ENCODE measurements around the gene LRRC4C.

LRRC4C gene

DNA sequence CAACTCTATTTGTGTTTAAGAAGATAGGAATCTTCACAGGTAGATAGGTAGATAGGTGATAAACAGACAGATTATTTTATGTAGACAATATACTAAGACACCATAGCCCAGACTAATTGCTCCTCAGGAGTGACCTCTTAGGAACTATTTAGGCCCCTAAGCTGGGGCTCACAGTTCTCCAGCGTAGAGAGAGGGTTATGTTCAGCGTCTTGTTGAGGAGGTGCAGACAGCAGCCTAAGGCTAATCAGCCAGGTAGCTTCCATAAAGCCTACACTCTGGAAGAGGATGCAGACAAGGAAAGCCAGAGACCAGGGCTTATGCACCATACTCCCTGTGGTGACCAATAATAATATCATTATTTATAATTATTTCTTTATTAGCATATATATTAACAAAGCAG, 705.2 kb downstream of the LRRC4C start:
- Histone ChIP-seq H3K27me3 (replicated peaks; ENCODE audit: control insufficient read depth, insufficient read depth, low read length) (no peaks in the 10 kb centered on the region), H3K4me3 (ENCODE audit: low read length) (no peak overlapping the region), H3K9me3 (ENCODE audit: control insufficient read depth, low read length) (no peaks in the 10 kb centered on the region), H3K9ac (ENCODE audit: low read length) (no peak overlapping the region), H3K4me1 (ENCODE audit: control insufficient read depth, insufficient read depth, low read length) (no peaks in the 10 kb centered on the region), H3K36me3 (ENCODE audit: control insufficient read depth, insufficient read depth, low read length, severe bottlenecking) (no peaks in the 10 kb centered on the region)
- DNase-seq (ENCODE audit: low read depth) = no peak

DNA sequence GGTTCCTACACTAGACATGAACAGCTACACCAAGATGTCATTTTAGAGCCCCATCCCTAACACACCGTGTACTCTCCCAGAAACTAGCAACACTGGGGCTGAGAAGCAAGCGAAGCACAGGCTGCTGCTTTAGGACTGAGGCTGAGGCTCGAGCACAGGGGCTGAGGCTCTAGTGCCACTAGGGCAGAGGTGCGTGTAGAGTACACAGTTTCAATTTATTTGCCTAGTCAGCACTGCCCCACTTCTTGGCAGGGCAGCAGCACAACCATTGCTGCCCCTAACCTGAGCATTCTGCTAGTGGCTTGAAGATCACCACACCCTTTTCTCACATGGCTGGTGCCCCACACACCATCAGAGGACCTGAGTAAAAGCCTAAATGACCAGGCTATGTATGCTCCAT, 713.2 kb downstream of the LRRC4C start:
- Histone ChIP-seq H3K9ac (ENCODE audit: low read length) (no peak overlapping the region), H3K36me3 (ENCODE audit: control insufficient read depth, insufficient read depth, low read length, severe bottlenecking) (no peaks in the 10 kb centered on the region), H3K4me1 (ENCODE audit: control insufficient read depth, insufficient read depth, low read length) (no peaks in the 10 kb centered on the region), H3K4me3 (ENCODE audit: low read length) (no peak overlapping the region), H3K27me3 (replicated peaks; ENCODE audit: control insufficient read depth, insufficient read depth, low read length) (no peaks in the 10 kb centered on the region), H3K9me3 (ENCODE audit: control insufficient read depth, low read length) (peaks cover 5% of the 10 kb centered on the region)
- no peak for DNase-seq (ENCODE audit: low read depth)

DNA sequence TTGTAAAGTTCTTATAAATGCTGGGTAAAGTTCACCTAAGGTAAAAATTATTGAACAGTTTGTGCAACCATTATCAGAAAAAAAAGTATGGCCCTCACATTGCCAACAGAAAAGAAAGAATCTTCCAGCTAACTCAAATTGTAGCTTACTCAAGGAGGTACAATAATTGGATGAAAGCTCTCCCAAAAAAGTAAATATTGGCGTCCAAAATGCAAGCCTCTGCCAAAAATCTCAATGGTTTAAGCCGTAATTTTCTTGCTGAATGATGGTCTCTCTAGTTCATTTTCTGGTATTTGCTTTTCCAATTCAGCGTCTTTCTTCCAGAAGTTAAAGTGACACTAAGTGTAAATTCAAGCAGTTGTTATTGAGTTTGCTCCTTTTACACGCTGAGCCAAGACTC, 727.3 kb downstream of the LRRC4C start:
- DNase-seq (ENCODE audit: low read depth) = no peak
- H3K9ac ChIP-seq (ENCODE audit: low read length) = no peak overlapping the region
- H3K27me3 ChIP-seq (replicated peaks; ENCODE audit: control insufficient read depth, insufficient read depth, low read length) = no peaks in the 10 kb centered on the region
- no peaks in the 10 kb centered on the region for H3K9me3 ChIP-seq (ENCODE audit: control insufficient read depth, low read length)
- no peaks in the 10 kb centered on the region for H3K4me1 ChIP-seq (ENCODE audit: control insufficient read depth, insufficient read depth, low read length)
- no peaks in the 10 kb centered on the region for H3K36me3 ChIP-seq (ENCODE audit: control insufficient read depth, insufficient read depth, low read length, severe bottlenecking)
- H3K4me3 ChIP-seq (ENCODE audit: low read length) = no peak overlapping the region

GRCh38 chr11:40722179-40722795, 737.2 kb downstream of the LRRC4C start:
- no peaks in the 10 kb centered on the region for H3K27me3 ChIP-seq (replicated peaks; ENCODE audit: control insufficient read depth, insufficient read depth, low read length)
- no peak for DNase-seq (ENCODE audit: low read depth)
- no peaks in the 10 kb centered on the region for H3K9me3 ChIP-seq (ENCODE audit: control insufficient read depth, low read length)
- no peaks in the 10 kb centered on the region for H3K36me3 ChIP-seq (ENCODE audit: control insufficient read depth, insufficient read depth, low read length, severe bottlenecking)
- no peak overlapping the region for H3K4me3 ChIP-seq (ENCODE audit: low read length)
- H3K4me1 ChIP-seq (ENCODE audit: control insufficient read depth, insufficient read depth, low read length) = no peaks in the 10 kb centered on the region
- no peak overlapping the region for H3K9ac ChIP-seq (ENCODE audit: low read length)

DNA sequence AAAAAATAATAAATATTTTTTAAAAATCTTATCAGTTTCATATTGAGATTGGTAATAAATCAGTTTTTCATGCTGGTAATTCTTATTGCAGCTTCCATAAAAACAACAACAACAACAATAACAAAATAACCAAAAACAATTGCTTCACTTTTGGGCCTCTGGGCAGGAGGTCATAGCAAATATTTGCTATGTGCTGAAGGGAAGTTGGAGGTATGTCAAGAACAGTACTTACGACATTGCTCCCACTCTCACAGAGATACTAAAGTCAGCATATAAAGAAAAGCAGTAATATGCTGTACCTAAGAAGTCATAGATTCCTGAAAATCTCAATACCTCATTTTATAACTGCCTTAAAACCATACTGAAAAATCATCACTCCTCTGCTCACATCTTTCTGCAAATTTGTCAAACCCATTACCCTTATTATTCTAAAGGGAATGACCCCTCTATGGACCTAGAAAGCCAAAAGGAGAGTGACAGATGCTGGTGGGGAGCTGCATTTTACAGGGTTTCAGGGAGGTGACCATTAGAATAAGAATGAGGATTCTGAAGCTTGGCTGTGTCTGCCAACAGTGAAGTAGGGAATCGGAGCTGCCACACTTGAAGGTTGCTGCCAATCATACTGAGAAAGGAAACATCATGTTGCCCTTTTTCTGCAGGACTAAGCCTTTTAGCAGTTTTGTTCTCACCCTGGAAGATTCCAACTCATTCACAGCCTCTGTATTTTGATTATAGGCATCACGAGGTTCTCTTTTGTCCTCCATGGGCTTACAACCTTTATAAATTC, 742.9 kb downstream of the LRRC4C start:
- Histone ChIP-seq H3K9me3 (ENCODE audit: control insufficient read depth, low read length) (no peaks in the 10 kb centered on the region), H3K4me1 (ENCODE audit: control insufficient read depth, insufficient read depth, low read length) (peaks cover 5% of the 10 kb centered on the region), H3K27me3 (replicated peaks; ENCODE audit: control insufficient read depth, insufficient read depth, low read length) (no peaks in the 10 kb centered on the region), H3K36me3 (ENCODE audit: control insufficient read depth, insufficient read depth, low read length, severe bottlenecking) (no peaks in the 10 kb centered on the region), H3K4me3 (ENCODE audit: low read length) (no peak overlapping the region), H3K9ac (ENCODE audit: low read length) (no peak overlapping the region)
- no peak for DNase-seq (ENCODE audit: low read depth)

DNA sequence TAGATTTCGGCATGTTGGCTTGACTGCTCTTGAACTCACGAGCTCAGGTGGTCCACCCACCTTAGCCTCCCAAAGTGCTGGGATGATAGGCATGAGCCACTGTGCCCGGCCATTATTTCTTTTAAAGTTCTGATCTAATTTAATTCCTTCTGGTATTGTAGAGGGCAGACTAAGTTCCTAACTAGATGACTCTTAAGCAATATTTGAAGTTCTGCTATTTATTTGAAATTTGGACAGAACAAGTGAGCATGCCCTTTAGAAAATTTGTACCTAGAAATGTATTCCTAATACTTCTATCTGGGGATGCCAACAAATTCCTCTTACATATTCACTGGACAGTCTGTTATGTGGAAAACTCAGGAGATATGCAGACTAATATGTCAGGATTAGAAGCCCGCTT, 746.4 kb downstream of the LRRC4C start:
- no peaks in the 10 kb centered on the region for H3K27me3 ChIP-seq (replicated peaks; ENCODE audit: control insufficient read depth, insufficient read depth, low read length)
- H3K4me3 ChIP-seq (ENCODE audit: low read length) = no peak overlapping the region
- DNase-seq (ENCODE audit: low read depth) = no peak
- no peaks in the 10 kb centered on the region for H3K36me3 ChIP-seq (ENCODE audit: control insufficient read depth, insufficient read depth, low read length, severe bottlenecking)
- H3K4me1 ChIP-seq (ENCODE audit: control insufficient read depth, insufficient read depth, low read length) = peaks cover 5% of the 10 kb centered on the region
- H3K9me3 ChIP-seq (ENCODE audit: control insufficient read depth, low read length) = no peaks in the 10 kb centered on the region
- no peak overlapping the region for H3K9ac ChIP-seq (ENCODE audit: low read length)

GRCh38 chr11:40701027-40701426, 758.4 kb downstream of the LRRC4C start:
- Histone ChIP-seq H3K9me3 (ENCODE audit: control insufficient read depth, low read length) (no peaks in the 10 kb centered on the region), H3K36me3 (ENCODE audit: control insufficient read depth, insufficient read depth, low read length, severe bottlenecking) (no peaks in the 10 kb centered on the region), H3K27me3 (replicated peaks; ENCODE audit: control insufficient read depth, insufficient read depth, low read length) (no peaks in the 10 kb centered on the region), H3K4me3 (ENCODE audit: low read length) (no peak overlapping the region), H3K4me1 (ENCODE audit: control insufficient read depth, insufficient read depth, low read length) (no peaks in the 10 kb centered on the region), H3K9ac (ENCODE audit: low read length) (no peak overlapping the region)
- DNase-seq (ENCODE audit: low read depth) = no peak

- no peaks in the 10 kb centered on the region for H3K36me3 ChIP-seq (ENCODE audit: control insufficient read depth, insufficient read depth, low read length, severe bottlenecking)
- no peak overlapping the region for H3K4me3 ChIP-seq (ENCODE audit: low read length)
- H3K27me3 ChIP-seq (replicated peaks; ENCODE audit: control insufficient read depth, insufficient read depth, low read length) = no peaks in the 10 kb centered on the region
- DNase-seq (ENCODE audit: low read depth) = no peak
- H3K4me1 ChIP-seq (ENCODE audit: control insufficient read depth, insufficient read depth, low read length) = no peaks in the 10 kb centered on the region
- H3K9ac ChIP-seq (ENCODE audit: low read length) = no peak overlapping the region
- H3K9me3 ChIP-seq (ENCODE audit: control insufficient read depth, low read length) = no peaks in the 10 kb centered on the region
These were observed 769.6 kb downstream of the LRRC4C start for GRCh38 chr11:40689823-40690222.

- H3K4me1 ChIP-seq (ENCODE audit: control insufficient read depth, insufficient read depth, low read length) = no peaks in the 10 kb centered on the region
These were observed 771.1 kb downstream of the LRRC4C start for GRCh38 chr11:40688369-40688768.

GRCh38 chr11:40686765-40687164, 772.7 kb downstream of the LRRC4C start:
- Histone ChIP-seq H3K36me3 (ENCODE audit: control insufficient read depth, insufficient read depth, low read length, severe bottlenecking) (no peaks in the 10 kb centered on the region), H3K27me3 (replicated peaks; ENCODE audit: control insufficient read depth, insufficient read depth, low read length) (no peaks in the 10 kb centered on the region), H3K4me1 (ENCODE audit: control insufficient read depth, insufficient read depth, low read length) (no peaks in the 10 kb centered on the region), H3K9me3 (ENCODE audit: control insufficient read depth, low read length) (peaks cover 14% of the 10 kb centered on the region), H3K4me3 (ENCODE audit: low read length) (no peak overlapping the region), H3K9ac (ENCODE audit: low read length) (no peak overlapping the region)
- DNase-seq (ENCODE audit: low read depth) = no peak

More at GRCh38 chr11:40688369-40688768, 771.1 kb downstream of the LRRC4C start:
- Histone ChIP-seq H3K27me3 (replicated peaks; ENCODE audit: control insufficient read depth, insufficient read depth, low read length) (no peaks in the 10 kb centered on the region), H3K9ac (ENCODE audit: low read length) (no peak overlapping the region), H3K4me3 (ENCODE audit: low read length) (no peak overlapping the region), H3K36me3 (ENCODE audit: control insufficient read depth, insufficient read depth, low read length, severe bottlenecking) (no peaks in the 10 kb centered on the region), H3K9me3 (ENCODE audit: control insufficient read depth, low read length) (peaks cover 12% of the 10 kb centered on the region)
- DNase-seq (ENCODE audit: low read depth) = no peak

DNA sequence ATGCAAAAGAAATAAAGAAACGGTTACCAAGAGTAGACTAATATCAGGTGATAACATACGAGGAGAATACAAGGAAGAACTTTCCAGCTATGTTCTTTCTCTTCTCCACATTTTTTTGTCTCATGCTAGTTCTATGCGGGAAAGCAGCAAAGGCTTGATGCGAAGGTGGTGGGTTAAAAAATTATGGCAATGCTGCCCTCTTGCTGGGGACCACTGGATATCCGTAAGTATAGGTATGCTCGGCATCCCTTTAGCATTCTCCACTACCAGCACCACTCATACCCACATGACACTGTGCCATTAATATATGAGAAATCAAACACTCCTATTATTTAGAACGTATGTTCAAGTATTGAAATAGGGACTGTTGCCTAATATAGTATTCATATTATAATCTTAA, 776.4 kb downstream of the LRRC4C start:
- H3K9ac ChIP-seq (ENCODE audit: low read length) = no peak overlapping the region
- H3K36me3 ChIP-seq (ENCODE audit: control insufficient read depth, insufficient read depth, low read length, severe bottlenecking) = no peaks in the 10 kb centered on the region
- no peaks in the 10 kb centered on the region for H3K4me1 ChIP-seq (ENCODE audit: control insufficient read depth, insufficient read depth, low read length)
- DNase-seq (ENCODE audit: low read depth) = no peak
- peaks cover 14% of the 10 kb centered on the region for H3K9me3 ChIP-seq (ENCODE audit: control insufficient read depth, low read length)
- H3K4me3 ChIP-seq (ENCODE audit: low read length) = no peak overlapping the region
- no peaks in the 10 kb centered on the region for H3K27me3 ChIP-seq (replicated peaks; ENCODE audit: control insufficient read depth, insufficient read depth, low read length)

Data from adipocyte (in vitro differentiated cells).